PC-3 (cell line): ENCODE results near the gene ALPK3. TPM values are rescaled to one million over a fixed set of nuclear protein-coding genes. Genes with fewer than 3 reads are reported as not detected.
A peak's percentile ranks its signal among the peaks of the same experiment; 100 is the strongest.

Experiments used
- ATAC-seq: fragments of 200-7000 bp; cut with Tn5 transposase; 2 replicates; pipeline ENCODE4 v1.9.1; 2020; ENCODE audit warnings: mild to moderate bottlenecking, moderate library complexity
- BruUV-seq: library from RNA; stranded (reverse); fragments of 400-500 nt; replicated peaks from 2 replicates; lab custom pipeline; 2021; lab: Mats Ljungman, UMichigan
- CTCF ChIA-PET: fragments of 300-600 bp; sonication (Branson Sonifier 250); formaldehyde crosslinking; loops from one replicate; lab custom pipeline; 2022; ENCODE audit warnings: antibody characterized with exemption; lab: Charles Lee
- POLR2A ChIA-PET: fragments of 300-600 bp; sonication (Branson Sonifier 250); formaldehyde crosslinking; loops from one replicate; lab custom pipeline; 2022; ENCODE audit warnings: antibody characterized with exemption; ENCODE audit not compliant: unreplicated experiment; lab: Charles Lee
- DNase-seq: peaks from one replicate; pipeline ENCODE4 v3.0.0-alpha.2; 2015
- H2AFZ ChIP-seq: fragments of 300-600 bp; sonication (generic); 2 replicates; pipeline ENCODE4 v1.6.0; 2016; ENCODE audit warnings: antibody characterized with exemption, low read length
- H3F3A ChIP-seq: fragments of 300-600 bp; sonication (generic); one replicate; pipeline ENCODE4 v1.6.0; 2017; ENCODE audit warnings: antibody characterized with exemption, low read length, control low read depth, mild to moderate bottlenecking; ENCODE audit not compliant: unreplicated experiment
- H3K27ac ChIP-seq: fragments of 300-600 bp; sonication (generic); 2 replicates; pipeline ENCODE4 v1.5.1; 2016; ENCODE audit warnings: mild to moderate bottlenecking, low read length
- H3K27me3 ChIP-seq: fragments of 300-600 bp; sonication (generic); 2 replicates; pipeline ENCODE4 v1.6.1; 2016; ENCODE audit warnings: low read length, mixed read lengths
- H3K36me3 ChIP-seq: fragments of 300-600 bp; sonication (generic); 2 replicates; pipeline ENCODE4 v1.6.1; 2016; ENCODE audit warnings: low read depth, mixed run types, low read length, mixed read lengths
- H3K4me1 ChIP-seq: fragments of 300-600 bp; sonication (generic); 2 replicates; pipeline ENCODE4 v1.5.1; 2016; ENCODE audit warnings: low read length; ENCODE audit not compliant: insufficient read depth
- H3K4me2 ChIP-seq: fragments of 300-600 bp; sonication (generic); 2 replicates; pipeline ENCODE4 v1.6.0; 2016; ENCODE audit warnings: low read length
- H3K4me3 ChIP-seq: fragments of 300-600 bp; sonication (generic); 2 replicates; pipeline ENCODE4 v1.5.1; 2016; ENCODE audit warnings: mild to moderate bottlenecking, low read length, mixed read lengths
- H3K79me2 ChIP-seq: fragments of 300-600 bp; sonication (generic); 2 replicates; pipeline ENCODE4 v1.6.1; 2017; ENCODE audit warnings: low read length, mixed read lengths
- H3K9ac ChIP-seq: fragments of 300-600 bp; sonication (generic); 2 replicates; pipeline ENCODE4 v1.6.0; 2016; ENCODE audit warnings: mild to moderate bottlenecking, low read length
- H3K9me2 ChIP-seq: fragments of 300-600 bp; sonication (generic); replicated peaks from 2 replicates; pipeline ENCODE4 v1.6.1; 2016; ENCODE audit warnings: mixed run types, low read length, mixed read lengths
- H3K9me3 ChIP-seq: fragments of 300-600 bp; sonication (generic); 2 replicates; pipeline ENCODE4 v1.6.1; 2016; ENCODE audit warnings: low read length, mixed read lengths
- H4K20me1 ChIP-seq: fragments of 300-600 bp; sonication (generic); 2 replicates; pipeline ENCODE4 v1.6.1; 2016; ENCODE audit warnings: low read length, mixed read lengths
- CTCF ChIP-seq: fragments of 300-600 bp; sonication (generic); conservative IDR thresholded peaks from 2 replicates; pipeline ENCODE4 v1.5.1; 2017; ENCODE audit warnings: antibody characterized with exemption, low read depth, mild to moderate bottlenecking, low read length
- EZH2 ChIP-seq: fragments of 300-600 bp; sonication (generic); IDR thresholded peaks from one replicate; pipeline ENCODE4 v1.6.1; 2017; ENCODE audit warnings: antibody characterized with exemption, mild to moderate bottlenecking, low read length; ENCODE audit not compliant: unreplicated experiment
- EZH2phosphoT487 ChIP-seq: fragments of 300-600 bp; sonication (generic); IDR thresholded peaks from 2 replicates; pipeline ENCODE4 v1.6.1; 2018; ENCODE audit warnings: mild to moderate bottlenecking, antibody characterized with exemption, low read length, borderline replicate concordance
- intact Hi-C: fragments of 100-400 bp; cut with micrococcal nuclease; formaldehyde crosslinking; loops from 2 replicates; pipeline ENCODE4 v1.9.0; 2023
- total RNA-seq: library from RNA; depleted of rRNA; stranded (reverse); fragments of >200 nt; gene quantifications from 2 replicates; pipeline ENCODE4 v1.2.3, GENCODE V29; 2014

ALPK3 gene
- total RNA-seq, 1 experiment from 2014 or later: 2.4 TPM

- Histone ChIP-seq H2AFZ (peak overlapping the region; percentile 47; the same call in 1 of the 2 replicates), H3F3A (peaks cover 14% of the 10 kb centered on the region), H3K36me3 (no peaks in the 10 kb centered on the region), H4K20me1 (no peaks in the 10 kb centered on the region), H3K79me2 (no peaks in the 10 kb centered on the region; the same call in 1 of the 2 replicates), H3K4me1 (peaks cover 48% of the 10 kb centered on the region), H3K9ac (no peak overlapping the region), H3K27me3 (no peaks in the 10 kb centered on the region), H3K4me2 (peak overlapping the region; percentile 48), H3K27ac (peak overlapping the region; percentile 63), H3K4me3 (no peak overlapping the region), H3K9me2 (no peaks in the 10 kb centered on the region), H3K9me3 (no peaks in the 10 kb centered on the region)
- POLR2A ChIA-PET: no interaction called here
- intact Hi-C loops: no loop called here
- ATAC-seq (no peak), DNase-seq (no peak)
- CTCF ChIA-PET: no interaction called here
- no TSS peak for BruUV-seq
- no peak for TF ChIP-seq EZH2phosphoT487
- no peak for TF ChIP-seq EZH2
- no peak for TF ChIP-seq CTCF
These were observed 98.4 kb downstream of the ALPK3 start for GRCh38 chr15:84915606-84915958.

GRCh38 chr15:84917452-84917851, 100.3 kb downstream of the ALPK3 start:
- Histone ChIP-seq H3K27ac (no peak overlapping the region), H3K4me2 (no peak overlapping the region), H3K36me3 (no peaks in the 10 kb centered on the region), H3F3A (peaks cover 5% of the 10 kb centered on the region), H3K79me2 (no peaks in the 10 kb centered on the region; the same call in 1 of the 2 replicates), H3K27me3 (no peaks in the 10 kb centered on the region), H3K4me1 (peaks cover 30% of the 10 kb centered on the region), H3K4me3 (no peak overlapping the region), H4K20me1 (no peaks in the 10 kb centered on the region), H3K9ac (no peak overlapping the region), H3K9me3 (no peaks in the 10 kb centered on the region), H3K9me2 (no peaks in the 10 kb centered on the region), H2AFZ (no peak overlapping the region)
- ATAC-seq (no peak), DNase-seq (no peak)
- BruUV-seq: no TSS peak
- TF ChIP-seq EZH2phosphoT487: no peak
- no peak for TF ChIP-seq CTCF
- intact Hi-C loops: no loop called here
- ChIA-PET POLR2A (no interaction called here), CTCF (no interaction called here)

- CTCF ChIA-PET: no interaction called here
These were observed 102.0 kb downstream of the ALPK3 start for GRCh38 chr15:84919106-84919667.

More at GRCh38 chr15:84919106-84919667, 102.0 kb downstream of the ALPK3 start:
- peaks cover 16% of the 10 kb centered on the region for H3K4me1 ChIP-seq
- intact Hi-C loops: no loop called here
- no peaks in the 10 kb centered on the region for H3K36me3 ChIP-seq
- DNase-seq (no peak), ATAC-seq (no peak)
- no TSS peak for BruUV-seq
- H3K9ac ChIP-seq: no peak overlapping the region
- no peaks in the 10 kb centered on the region for H3K9me2 ChIP-seq
- no peak overlapping the region for H3K4me2 ChIP-seq
- H3K9me3 ChIP-seq: no peaks in the 10 kb centered on the region
- H3K79me2 ChIP-seq: no peaks in the 10 kb centered on the region
- POLR2A ChIA-PET: interaction anchor here (0.6 kb wide), 1 partner anchor 387 kb away, joined by 5 read pairs; no protein-coding TSS in a partner anchor
- H4K20me1 ChIP-seq: no peaks in the 10 kb centered on the region
- no peaks in the 10 kb centered on the region for H3F3A ChIP-seq
- H3K4me3 ChIP-seq: no peak overlapping the region
- H2AFZ ChIP-seq: no peak overlapping the region
- H3K27ac ChIP-seq: no peak overlapping the region
- H3K27me3 ChIP-seq: no peaks in the 10 kb centered on the region
- TF ChIP-seq EZH2: no peak
- no peak for TF ChIP-seq CTCF
- TF ChIP-seq EZH2phosphoT487: no peak
